ENCODE measurements around the gene PTBP1.

The PTBP1 gene

DNA sequence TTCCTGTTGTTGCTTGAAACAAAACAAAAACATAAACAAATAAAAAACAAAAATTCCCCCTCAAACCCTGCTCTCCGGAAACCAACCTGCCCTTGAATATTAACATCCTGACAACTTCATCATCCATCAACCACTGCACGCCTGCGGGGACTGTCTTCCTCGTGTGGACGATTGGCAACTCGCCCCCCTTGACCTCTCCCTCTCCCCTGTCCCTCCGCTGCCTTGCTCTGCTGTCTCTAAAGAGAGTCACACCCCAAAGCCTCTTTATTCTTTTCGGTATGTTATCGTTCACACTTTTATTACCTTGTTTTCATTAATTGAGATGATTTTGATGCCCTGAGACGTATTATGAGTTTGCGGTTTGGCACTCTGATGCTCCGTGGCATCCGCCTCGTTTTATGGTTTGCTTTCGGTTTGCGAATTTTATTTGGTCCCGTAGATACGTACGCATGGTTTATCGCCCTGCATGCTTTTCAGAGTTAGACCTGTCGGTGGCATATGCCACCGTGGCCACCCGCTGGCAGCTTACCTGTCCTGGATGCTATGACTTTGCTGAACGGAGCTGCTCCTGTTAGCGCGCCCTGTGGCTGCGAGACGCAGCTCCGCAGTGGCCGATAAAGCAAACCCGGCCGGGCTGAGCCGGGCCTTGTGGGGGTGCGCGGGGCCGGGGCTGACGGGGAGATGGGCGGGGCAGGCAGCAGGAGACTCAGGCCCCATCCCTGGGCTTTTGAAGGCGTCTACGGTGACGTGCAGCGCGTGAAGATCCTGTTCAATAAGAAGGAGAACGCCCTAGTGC, 10.6 kb downstream of the PTBP1 start:
- no peak overlapping the region for H3K23ac ChIP-seq (ENCODE audit: low read length in 2 of 2)
- no peaks in the 10 kb centered on the region for H3K27me3 ChIP-seq (ENCODE audit: control insufficient read depth in 1 of 2, insufficient read depth in 1 of 2, low read length in 2 of 2)
- H2AFZ ChIP-seq (ENCODE audit: low read depth, low read length) = no peak overlapping the region
- 97% methylated on average over 44 of the region's 44 CpGs for WGBS
- no peak overlapping the region for H3K14ac ChIP-seq (ENCODE audit: low read length in 2 of 2)
- H3K9me3 ChIP-seq (ENCODE audit: control insufficient read depth, low read length) = no peaks in the 10 kb centered on the region
- H3K9ac ChIP-seq (ENCODE audit: low read length) = no peak overlapping the region
- H3K4me2 ChIP-seq (ENCODE audit: low read length, poor library complexity, severe bottlenecking) = no peak overlapping the region
- no peak overlapping the region for H4K91ac ChIP-seq (ENCODE audit: low read length)
- no peak overlapping the region for H3K4ac ChIP-seq (ENCODE audit: low read depth in 1 of 2, low read length in 2 of 2)
- DNase-seq = no peak
- H3K27ac ChIP-seq (ENCODE audit: low read length, poor library complexity, severe bottlenecking) = no peak overlapping the region
- peaks cover 81 to 99% of the 10 kb centered on the region in 2 experiments for H3K36me3 ChIP-seq (ENCODE audit: control insufficient read depth in 1 of 2, insufficient read depth in 2 of 2, low read depth in 1 of 2, low read length in 2 of 2)
- no peaks in the 10 kb centered on the region for H3K79me1 ChIP-seq (replicated peaks; ENCODE audit: low read length, poor library complexity, severe bottlenecking)
- H4K8ac ChIP-seq (ENCODE audit: low read length) = peak overlapping the region; percentile 51
- no peak overlapping the region for H3K4me3 ChIP-seq (ENCODE audit: insufficient read depth in 1 of 2, low read depth in 1 of 2, low read length in 2 of 2)
- no peak overlapping the region for H2BK15ac ChIP-seq (ENCODE audit: low read depth, poor library complexity, severe bottlenecking)
- no peak overlapping the region for H2BK5ac ChIP-seq (ENCODE audit: low read depth, low read length, poor library complexity, severe bottlenecking)
- peaks cover 17% of the 10 kb centered on the region for H3K4me1 ChIP-seq (ENCODE audit: control insufficient read depth, insufficient read depth, low read depth, low read length)
- H2BK12ac ChIP-seq (ENCODE audit: low read length in 2 of 2) = no peak overlapping the region
- no peak overlapping the region for H2AK5ac ChIP-seq (ENCODE audit: low read length, severe bottlenecking)
- H2BK120ac ChIP-seq (ENCODE audit: low read depth, low read length) = no peak overlapping the region
- no peak overlapping the region for H3K18ac ChIP-seq (ENCODE audit: low read depth in 1 of 2, low read length in 2 of 2)

DNA sequence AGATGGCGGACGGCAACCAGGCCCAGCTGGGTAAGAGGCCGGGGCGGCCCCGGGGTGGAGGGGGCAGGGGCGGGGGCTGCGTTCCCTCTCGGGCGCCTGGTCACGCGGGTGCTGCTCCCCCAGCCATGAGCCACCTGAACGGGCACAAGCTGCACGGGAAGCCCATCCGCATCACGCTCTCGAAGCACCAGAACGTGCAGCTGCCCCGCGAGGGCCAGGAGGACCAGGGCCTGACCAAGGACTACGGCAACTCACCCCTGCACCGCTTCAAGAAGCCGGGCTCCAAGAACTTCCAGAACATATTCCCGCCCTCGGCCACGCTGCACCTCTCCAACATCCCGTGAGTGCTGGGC, 11.1 kb downstream of the PTBP1 start:
- DNase-seq = no peak
- Histone ChIP-seq H3K4me1 (ENCODE audit: control insufficient read depth, insufficient read depth, low read depth, low read length) (peaks cover 11% of the 10 kb centered on the region), H4K91ac (ENCODE audit: low read length) (no peak overlapping the region), H3K79me1 (replicated peaks; ENCODE audit: low read length, poor library complexity, severe bottlenecking) (peaks cover under 1% of the 10 kb centered on the region), H2AFZ (ENCODE audit: low read depth, low read length) (no peak overlapping the region), H3K4ac (ENCODE audit: low read depth in 1 of 2, low read length in 2 of 2) (no peak overlapping the region), H2BK15ac (ENCODE audit: low read depth, poor library complexity, severe bottlenecking) (no peak overlapping the region), H2AK5ac (ENCODE audit: low read length, severe bottlenecking) (no peak overlapping the region), H4K8ac (ENCODE audit: low read length) (no peak overlapping the region), H2BK120ac (ENCODE audit: low read depth, low read length) (no peak overlapping the region), H3K9me3 (ENCODE audit: control insufficient read depth, low read length) (no peaks in the 10 kb centered on the region), H3K23ac (ENCODE audit: low read length in 2 of 2) (no peak overlapping the region), H3K14ac (ENCODE audit: low read length in 2 of 2) (no peak overlapping the region), H3K18ac (ENCODE audit: low read depth in 1 of 2, low read length in 2 of 2) (no peak overlapping the region), H3K4me3 (ENCODE audit: insufficient read depth in 1 of 2, low read depth in 1 of 2, low read length in 2 of 2) (no peak overlapping the region), H3K27me3 (ENCODE audit: control insufficient read depth in 1 of 2, insufficient read depth in 1 of 2, low read length in 2 of 2) (no peaks in the 10 kb centered on the region), H2BK5ac (ENCODE audit: low read depth, low read length, poor library complexity, severe bottlenecking) (no peak overlapping the region), H3K9ac (ENCODE audit: low read length) (no peak overlapping the region), H2BK12ac (ENCODE audit: low read length in 2 of 2) (no peak overlapping the region), H3K36me3 (ENCODE audit: control insufficient read depth in 1 of 2, insufficient read depth in 2 of 2, low read depth in 1 of 2, low read length in 2 of 2) (peaks cover 79 to 99% of the 10 kb centered on the region in 2 experiments), H3K4me2 (ENCODE audit: low read length, poor library complexity, severe bottlenecking) (no peak overlapping the region), H3K27ac (ENCODE audit: low read length, poor library complexity, severe bottlenecking) (no peak overlapping the region)
- 98% methylated on average over 26 of the region's 26 CpGs for WGBS

DNA sequence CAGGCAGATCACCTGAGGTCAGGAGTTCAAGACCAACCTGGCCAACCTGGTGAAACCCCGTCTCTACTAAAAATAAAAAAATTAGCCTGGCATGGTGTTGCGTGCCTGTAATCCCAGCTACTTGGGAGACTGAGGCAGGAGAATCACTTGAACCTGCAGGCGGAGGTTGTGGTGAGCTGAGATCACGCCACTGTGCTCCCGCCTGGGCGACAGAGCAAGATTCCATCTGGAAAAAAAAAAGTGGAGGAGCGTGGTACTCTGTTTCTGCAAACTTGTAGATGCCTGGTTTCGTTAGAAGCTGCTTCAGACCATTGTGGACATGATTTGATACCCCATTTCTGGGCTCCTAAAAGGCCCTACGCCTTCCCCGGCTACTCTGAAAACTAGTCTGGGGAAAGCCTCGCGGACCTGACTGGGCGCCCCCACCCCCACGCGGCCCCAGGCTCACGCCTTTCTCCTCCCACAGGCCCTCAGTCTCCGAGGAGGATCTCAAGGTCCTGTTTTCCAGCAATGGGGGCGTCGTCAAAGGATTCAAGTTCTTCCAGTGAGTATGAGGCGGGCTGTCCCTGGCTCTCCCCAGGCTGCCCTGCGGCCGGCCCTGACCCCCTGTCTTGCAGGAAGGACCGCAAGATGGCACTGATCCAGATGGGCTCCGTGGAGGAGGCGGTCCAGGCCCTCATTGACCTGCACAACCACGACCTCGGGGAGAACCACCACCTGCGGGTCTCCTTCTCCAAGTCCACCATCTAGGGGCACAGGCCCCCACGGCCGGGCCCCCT, 13.0 kb downstream of the PTBP1 start:
- 94% methylated on average over 30 of the region's 30 CpGs for WGBS
- Histone ChIP-seq H3K9ac (ENCODE audit: low read length) (no peak overlapping the region), H3K4me3 (ENCODE audit: insufficient read depth in 1 of 2, low read depth in 1 of 2, low read length in 2 of 2) (no peak overlapping the region), H3K27ac (ENCODE audit: low read length, poor library complexity, severe bottlenecking) (no peak overlapping the region), H3K18ac (ENCODE audit: low read depth in 1 of 2, low read length in 2 of 2) (no peak overlapping the region), H3K23ac (ENCODE audit: low read length in 2 of 2) (no peak overlapping the region), H4K91ac (ENCODE audit: low read length) (no peak overlapping the region), H2AK5ac (ENCODE audit: low read length, severe bottlenecking) (no peak overlapping the region), H4K8ac (ENCODE audit: low read length) (no peak overlapping the region), H3K14ac (ENCODE audit: low read length in 2 of 2) (no peak overlapping the region), H3K36me3 (ENCODE audit: control insufficient read depth in 1 of 2, insufficient read depth in 2 of 2, low read depth in 1 of 2, low read length in 2 of 2) (peaks cover 61 to 99% of the 10 kb centered on the region in 2 experiments), H3K4me2 (ENCODE audit: low read length, poor library complexity, severe bottlenecking) (no peak overlapping the region), H3K79me1 (replicated peaks; ENCODE audit: low read length, poor library complexity, severe bottlenecking) (peaks cover 7% of the 10 kb centered on the region), H3K9me3 (ENCODE audit: control insufficient read depth, low read length) (no peaks in the 10 kb centered on the region), H2BK120ac (ENCODE audit: low read depth, low read length) (no peak overlapping the region), H2BK12ac (ENCODE audit: low read length in 2 of 2) (no peak overlapping the region), H3K4ac (ENCODE audit: low read depth in 1 of 2, low read length in 2 of 2) (no peak overlapping the region), H2BK5ac (ENCODE audit: low read depth, low read length, poor library complexity, severe bottlenecking) (no peak overlapping the region), H2AFZ (ENCODE audit: low read depth, low read length) (no peak overlapping the region), H2BK15ac (ENCODE audit: low read depth, poor library complexity, severe bottlenecking) (no peak overlapping the region), H3K27me3 (ENCODE audit: control insufficient read depth in 1 of 2, insufficient read depth in 1 of 2, low read length in 2 of 2) (no peaks in the 10 kb centered on the region), H3K4me1 (ENCODE audit: control insufficient read depth, insufficient read depth, low read depth, low read length) (no peaks in the 10 kb centered on the region)
- no peak for DNase-seq

DNA sequence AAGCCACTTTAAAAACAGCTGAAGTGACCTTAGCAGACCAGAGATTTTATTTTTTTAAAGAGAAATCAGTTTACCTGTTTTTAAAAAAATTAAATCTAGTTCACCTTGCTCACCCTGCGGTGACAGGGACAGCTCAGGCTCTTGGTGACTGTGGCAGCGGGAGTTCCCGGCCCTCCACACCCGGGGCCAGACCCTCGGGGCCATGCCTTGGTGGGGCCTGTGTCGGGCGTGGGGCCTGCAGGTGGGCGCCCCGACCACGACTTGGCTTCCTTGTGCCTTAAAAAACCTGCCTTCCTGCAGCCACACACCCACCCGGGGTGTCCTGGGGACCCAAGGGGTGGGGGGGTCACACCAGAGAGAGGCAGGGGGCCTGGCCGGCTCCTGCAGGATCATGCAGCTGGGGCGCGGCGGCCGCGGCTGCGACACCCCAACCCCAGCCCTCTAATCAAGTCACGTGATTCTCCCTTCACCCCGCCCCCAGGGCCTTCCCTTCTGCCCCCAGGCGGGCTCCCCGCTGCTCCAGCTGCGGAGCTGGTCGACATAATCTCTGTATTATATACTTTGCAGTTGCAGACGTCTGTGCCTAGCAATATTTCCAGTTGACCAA, 13.7 kb downstream of the PTBP1 start:
- Histone ChIP-seq H2AFZ (ENCODE audit: low read depth, low read length) (no peak overlapping the region), H3K4me2 (ENCODE audit: low read length, poor library complexity, severe bottlenecking) (no peak overlapping the region), H3K9me3 (ENCODE audit: control insufficient read depth, low read length) (no peaks in the 10 kb centered on the region), H3K4me3 (ENCODE audit: insufficient read depth in 1 of 2, low read depth in 1 of 2, low read length in 2 of 2) (no peak overlapping the region), H4K91ac (ENCODE audit: low read length) (no peak overlapping the region), H3K14ac (ENCODE audit: low read length in 2 of 2) (no peak overlapping the region), H3K27me3 (ENCODE audit: control insufficient read depth in 1 of 2, insufficient read depth in 1 of 2, low read length in 2 of 2) (no peaks in the 10 kb centered on the region), H3K23ac (ENCODE audit: low read length in 2 of 2) (no peak overlapping the region), H2BK15ac (ENCODE audit: low read depth, poor library complexity, severe bottlenecking) (no peak overlapping the region), H2BK12ac (ENCODE audit: low read length in 2 of 2) (no peak overlapping the region), H3K4me1 (ENCODE audit: control insufficient read depth, insufficient read depth, low read depth, low read length) (no peaks in the 10 kb centered on the region), H4K8ac (ENCODE audit: low read length) (no peak overlapping the region), H3K4ac (ENCODE audit: low read depth in 1 of 2, low read length in 2 of 2) (no peak overlapping the region), H3K79me1 (replicated peaks; ENCODE audit: low read length, poor library complexity, severe bottlenecking) (peaks cover 7% of the 10 kb centered on the region), H3K18ac (ENCODE audit: low read depth in 1 of 2, low read length in 2 of 2) (no peak overlapping the region), H3K27ac (ENCODE audit: low read length, poor library complexity, severe bottlenecking) (no peak overlapping the region), H3K36me3 (ENCODE audit: control insufficient read depth in 1 of 2, insufficient read depth in 2 of 2, low read depth in 1 of 2, low read length in 2 of 2) (peaks cover 62 to 99% of the 10 kb centered on the region in 2 experiments), H3K9ac (ENCODE audit: low read length) (no peak overlapping the region), H2AK5ac (ENCODE audit: low read length, severe bottlenecking) (no peak overlapping the region), H2BK120ac (ENCODE audit: low read depth, low read length) (no peak overlapping the region), H2BK5ac (ENCODE audit: low read depth, low read length, poor library complexity, severe bottlenecking) (no peak overlapping the region)
- no peak for DNase-seq
- WGBS = 98% methylated on average over 24 of the region's 25 CpGs

All from mesenchymal stem cell (in vitro differentiated cells and primary cell).